Muscle of arm (tissue), 12 donors: ENCODE data around the gene APBB1. TPM values are rescaled to one million over a fixed set of nuclear protein-coding genes. Genes with fewer than 3 reads are reported as not detected.

Experiments
- DNase-seq: peaks from one replicate; pipeline ENCODE4 v3.0.0-alpha.2; 2013
- polyA plus RNA-seq, 12 donors: library from polyadenylated mRNA; unstranded; fragments of 120-200 nt; gene quantifications; one replicate each; pipeline ENCODE4 v1.2.1, GENCODE V29; 2013; ENCODE audit not compliant: insufficient read length in 12 of 12

Gene APBB1
- polyA plus RNA-seq, 12 donors, result 20.5 to 32.5 (median 28.1) TPM; not detected in 1

- no peak for DNase-seq
Measured at GRCh38 chr11:6354651-6355485, 64.0 kb downstream of the APBB1 start.

GRCh38 chr11:6353367-6353987, 65.4 kb downstream of the APBB1 start:
- peak; percentile 59 for DNase-seq

GRCh38 chr11:6351782-6352382, 67.0 kb downstream of the APBB1 start:
- no peak for DNase-seq

- DNase-seq, result no peak
Measured at GRCh38 chr11:6350486-6350885, 68.4 kb downstream of the APBB1 start.

GRCh38 chr11:6350043-6350442, 68.9 kb downstream of the APBB1 start:
- no peak for DNase-seq

GRCh38 chr11:6345366-6345765, 73.5 kb downstream of the APBB1 start:
- no peak for DNase-seq

Other genes with a start within 250 kb of the APBB1 start
- gene OR52B2, start 248.8 kb downstream of the APBB1 start, polyA plus RNA-seq, result not detected
- gene OR52W1, start 219.9 kb downstream of the APBB1 start, polyA plus RNA-seq, result under 1 TPM in 1 of 12 donors, not detected in 11; 0.15 TPM
- under 1 TPM in 9 of 12 donors, not detected in 3; 0.11 to 0.58 (median 0.25) TPM for gene C11orf42, start 213.5 kb downstream of the APBB1 start, polyA plus RNA-seq
- gene FHIP1B, start 184.5 kb downstream of the APBB1 start, polyA plus RNA-seq, result 10 to 100 TPM in 11 of 12 donors, not detected in 1; 19.2 to 53.0 (median 26.6) TPM
- gene CNGA4, start 180.0 kb downstream of the APBB1 start, polyA plus RNA-seq, result under 1 TPM in 7 of 12 donors, not detected in 5; 0.10 to 0.36 (median 0.16) TPM
- gene CCKBR, start 159.3 kb downstream of the APBB1 start, polyA plus RNA-seq, result under 1 TPM in 2 of 12 donors, not detected in 10; 0.07 to 0.25 TPM
- 10 to 100 TPM in 11 of 12 donors, not detected in 1; 18.1 to 37.8 (median 21.3) TPM for gene CAVIN3, start 98.6 kb downstream of the APBB1 start, polyA plus RNA-seq
- 10 to 100 TPM in 10 of 12 donors, 1 to 10 TPM in 1, not detected in 1; 9.7 to 28.5 (median 23.4) TPM for gene SMPD1, start 28.6 kb downstream of the APBB1 start, polyA plus RNA-seq
- 1 to 10 TPM in 10 of 12 donors, not detected in 2; 1.1 to 6.6 (median 1.8) TPM for gene HPX, start 21.9 kb upstream of the APBB1 start, polyA plus RNA-seq
- gene TRIM3, start 54.8 kb upstream of the APBB1 start, polyA plus RNA-seq, result 10 to 100 TPM in 11 of 12 donors, not detected in 1; 11.3 to 27.6 (median 13.7) TPM
- 10 to 100 TPM in 11 of 12 donors, not detected in 1; 25.7 to 57.2 (median 34.5) TPM for gene ARFIP2, start 62.2 kb upstream of the APBB1 start, polyA plus RNA-seq
- 10 to 100 TPM in 11 of 12 donors, not detected in 1; 14.6 to 24.2 (median 20.1) TPM for gene TIMM10B, start 62.4 kb upstream of the APBB1 start, polyA plus RNA-seq
- 10 to 100 TPM in 4 of 12 donors, 1 to 10 TPM in 7, not detected in 1; 3.7 to 12.6 (median 8.2) TPM for gene DNHD1, start 78.2 kb upstream of the APBB1 start, polyA plus RNA-seq
- gene RRP8, start 184.5 kb upstream of the APBB1 start, polyA plus RNA-seq, result 10 to 100 TPM in 11 of 12 donors, not detected in 1; 18.6 to 23.3 (median 19.2) TPM
- gene ILK, start 184.7 kb upstream of the APBB1 start, polyA plus RNA-seq, result 100 to 1,000 TPM in 11 of 12 donors, not detected in 1; 120 to 152 (median 136) TPM
- 100 to 1,000 TPM in 8 of 12 donors, 10 to 100 TPM in 3, not detected in 1; 54.3 to 126 (median 109) TPM for gene TAF10, start 193.1 kb upstream of the APBB1 start, polyA plus RNA-seq
- gene TPP1, start 200.3 kb upstream of the APBB1 start, polyA plus RNA-seq, result 10 to 100 TPM in 11 of 12 donors, not detected in 1; 37.1 to 78.2 (median 41.9) TPM
- gene DCHS1, start 236.7 kb upstream of the APBB1 start, polyA plus RNA-seq, result 10 to 100 TPM in 11 of 12 donors, not detected in 1; 32.3 to 51.2 (median 39.6) TPM